ENCODE data around the gene SP1. TPM values are rescaled to one million over a fixed set of nuclear protein-coding genes. Genes with fewer than 3 reads are reported as not detected.
"Not testable (repeated sequence)": the region's sequence is repeated elsewhere in the genome, so short reads cannot be mapped to it uniquely, and the experiment has no call there.

Gene SP1
- total and polyA plus RNA-seq, 2 experiments from 2014 or later: 3.6 to 30.3 TPM

DNA sequence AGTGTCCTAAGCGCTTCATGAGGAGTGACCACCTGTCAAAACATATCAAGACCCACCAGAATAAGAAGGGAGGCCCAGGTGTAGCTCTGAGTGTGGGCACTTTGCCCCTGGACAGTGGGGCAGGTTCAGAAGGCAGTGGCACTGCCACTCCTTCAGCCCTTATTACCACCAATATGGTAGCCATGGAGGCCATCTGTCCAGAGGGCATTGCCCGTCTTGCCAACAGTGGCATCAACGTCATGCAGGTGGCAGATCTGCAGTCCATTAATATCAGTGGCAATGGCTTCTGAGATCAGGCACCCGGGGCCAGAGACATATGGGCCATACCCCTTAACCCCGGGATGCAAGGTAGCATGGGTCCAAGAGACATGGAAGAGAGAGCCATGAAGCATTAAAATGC lies 31.0 kb downstream of the SP1 start:
- TF ChIP-seq EZH2phosphoT487 (IDR thresholded peaks at IDR 0.05; ENCODE audit: insufficient read depth, low read depth) (no peak), EZH2 (IDR thresholded peaks at IDR 0.05; ENCODE audit: insufficient read depth, poor library complexity, severe bottlenecking) (no peak)
- Histone ChIP-seq H2AFZ (no peak overlapping the region), H3K27me3 (replicated peaks; ENCODE audit: insufficient read depth) (no peaks in the 10 kb centered on the region), H3K36me3 (ENCODE audit: low read depth) (peaks cover 20% of the 10 kb centered on the region; the same call in 1 of the 2 replicates), H3K79me2 (ENCODE audit: insufficient read depth) (peaks cover 11% of the 10 kb centered on the region), H4K20me1 (ENCODE audit: insufficient read depth) (no peaks in the 10 kb centered on the region), H3K4me2 (ENCODE audit: unreplicated experiment) (no peak overlapping the region), H3F3A (ENCODE audit: insufficient read depth) (peaks cover 8% of the 10 kb centered on the region; the same call in 1 of the 2 replicates), H3K27ac (no peak overlapping the region), H3K9me3 (ENCODE audit: low read depth) (no peaks in the 10 kb centered on the region), H3K9ac (no peak overlapping the region), H3K4me1 (ENCODE audit: insufficient read depth) (peaks cover 13% of the 10 kb centered on the region), H3K9me2 (ENCODE audit: insufficient read depth) (no peaks in the 10 kb centered on the region), H3K4me3 (no peak overlapping the region)
- no peak for DNase-seq
- WGBS, 2 experiments (ENCODE audit: low coverage in 1 of 2, low lambda C conversion rate in 2 of 2, missing lambda C conversion rate in 2 of 2): 97 to 100% methylated on average over 5 of the region's 5 CpGs
- in situ Hi-C loops (cut with MboI): no loop called here

- DNase-seq: no peak
- Histone ChIP-seq H3K27ac (peak overlapping the region; percentile 6; the same call in 1 of the 2 replicates), H3K4me2 (ENCODE audit: unreplicated experiment) (no peak overlapping the region), H3K79me2 (ENCODE audit: insufficient read depth) (no peaks in the 10 kb centered on the region), H3K36me3 (ENCODE audit: low read depth) (peaks cover 12% of the 10 kb centered on the region; the same call in 1 of the 2 replicates), H3F3A (ENCODE audit: insufficient read depth) (peaks cover 14% of the 10 kb centered on the region; the same call in 1 of the 2 replicates), H3K4me1 (ENCODE audit: insufficient read depth) (peaks cover 13% of the 10 kb centered on the region), H3K27me3 (replicated peaks; ENCODE audit: insufficient read depth) (no peaks in the 10 kb centered on the region), H3K4me3 (no peak overlapping the region), H4K20me1 (ENCODE audit: insufficient read depth) (no peaks in the 10 kb centered on the region), H2AFZ (no peak overlapping the region), H3K9me3 (ENCODE audit: low read depth) (no peaks in the 10 kb centered on the region), H3K9ac (no peak overlapping the region), H3K9me2 (ENCODE audit: insufficient read depth) (no peaks in the 10 kb centered on the region)
- TF ChIP-seq EZH2phosphoT487 (IDR thresholded peaks at IDR 0.05; ENCODE audit: insufficient read depth, low read depth) (no peak), EZH2 (IDR thresholded peaks at IDR 0.05; ENCODE audit: insufficient read depth, poor library complexity, severe bottlenecking) (no peak)
- in situ Hi-C loops (cut with MboI): no loop called here
- 59 to 63% methylated on average over 3 of the region's 3 CpGs for WGBS, 2 experiments (ENCODE audit: low coverage in 1 of 2, low lambda C conversion rate in 2 of 2, missing lambda C conversion rate in 2 of 2)
These were observed 33.7 kb downstream of the SP1 start for GRCh38 chr12:53413485-53414204.

DNA sequence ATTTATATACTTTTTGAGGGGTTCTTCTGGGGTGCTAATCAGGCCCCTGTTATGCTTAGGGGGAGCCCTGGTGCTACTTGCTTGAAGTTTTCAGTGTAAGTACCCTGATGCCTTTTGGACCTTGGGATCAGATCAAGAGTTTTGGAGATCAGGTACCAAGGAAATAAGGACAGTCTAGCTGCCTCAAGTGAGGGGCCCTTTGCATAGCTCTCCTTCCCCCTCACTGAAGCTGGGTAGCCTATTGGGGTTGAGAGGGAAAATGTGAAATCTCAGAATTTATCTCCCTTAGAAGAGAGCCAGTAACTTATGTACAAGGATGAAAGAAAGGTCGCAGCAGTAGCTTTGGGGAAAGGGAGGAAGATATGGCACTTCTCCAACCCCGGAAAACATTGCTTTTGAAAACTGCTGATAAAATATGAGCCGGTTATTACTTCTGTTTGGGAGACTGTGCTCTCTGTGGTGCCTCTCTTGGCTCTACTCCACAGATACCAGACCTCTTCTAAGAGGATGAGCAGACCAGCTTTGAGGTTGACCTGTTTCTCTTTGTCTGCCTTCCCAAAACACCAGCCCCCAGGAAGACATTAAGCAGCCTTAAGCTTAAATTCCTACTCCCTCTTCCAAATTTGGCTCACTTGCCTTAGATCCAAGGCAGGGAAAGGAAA lies 34.9 kb downstream of the SP1 start:
- no peaks in the 10 kb centered on the region for H4K20me1 ChIP-seq (ENCODE audit: insufficient read depth)
- peaks cover 4% of the 10 kb centered on the region; the same call in 1 of the 2 replicates for H3K36me3 ChIP-seq (ENCODE audit: low read depth)
- no peak overlapping the region for H3K4me3 ChIP-seq
- no peak overlapping the region for H2AFZ ChIP-seq
- no peaks in the 10 kb centered on the region for H3K9me3 ChIP-seq (ENCODE audit: low read depth)
- peaks cover 13% of the 10 kb centered on the region for H3K4me1 ChIP-seq (ENCODE audit: insufficient read depth)
- no peak overlapping the region for H3K27ac ChIP-seq
- H3F3A ChIP-seq (ENCODE audit: insufficient read depth): peaks cover 14% of the 10 kb centered on the region; the same call in 1 of the 2 replicates
- DNase-seq: no peak
- in situ Hi-C loops (cut with MboI): no loop called here
- no peak overlapping the region for H3K9ac ChIP-seq
- no peak overlapping the region for H3K4me2 ChIP-seq (ENCODE audit: unreplicated experiment)
- TF ChIP-seq EZH2 (IDR thresholded peaks at IDR 0.05; ENCODE audit: insufficient read depth, poor library complexity, severe bottlenecking) (no peak), EZH2phosphoT487 (IDR thresholded peaks at IDR 0.05; ENCODE audit: insufficient read depth, low read depth) (no peak)
- H3K79me2 ChIP-seq (ENCODE audit: insufficient read depth): no peaks in the 10 kb centered on the region
- no peaks in the 10 kb centered on the region for H3K27me3 ChIP-seq (replicated peaks; ENCODE audit: insufficient read depth)
- H3K9me2 ChIP-seq (ENCODE audit: insufficient read depth): no peaks in the 10 kb centered on the region
- 18 to 31% methylated on average over 3 of the region's 3 CpGs for WGBS, 2 experiments (ENCODE audit: low coverage in 1 of 2, low lambda C conversion rate in 2 of 2, missing lambda C conversion rate in 2 of 2)

GRCh38 chr12:53415752-53416389 lies 35.9 kb downstream of the SP1 start:
- 72 to 83% methylated on average over 2 of the region's 2 CpGs for WGBS, 2 experiments (ENCODE audit: low coverage in 1 of 2, low lambda C conversion rate in 2 of 2, missing lambda C conversion rate in 2 of 2)

GRCh38 chr12:53417291-53417816 lies 37.4 kb downstream of the SP1 start:
- 83 to 87% methylated on average over 9 of the region's 9 CpGs for whole genome bisulfite sequencing, 2 experiments (ENCODE audit: low coverage in 1 of 2, low lambda C conversion rate in 2 of 2, missing lambda C conversion rate in 2 of 2)
- H3K4me2 ChIP-seq (ENCODE audit: unreplicated experiment); H3K27me3 ChIP-seq (replicated peaks; ENCODE audit: insufficient read depth); H3K27ac ChIP-seq; H3F3A ChIP-seq (ENCODE audit: insufficient read depth); H3K36me3 ChIP-seq (ENCODE audit: low read depth); H3K9ac ChIP-seq; H3K4me3 ChIP-seq; H3K79me2 ChIP-seq (ENCODE audit: insufficient read depth); H4K20me1 ChIP-seq (ENCODE audit: insufficient read depth); H2AFZ ChIP-seq; H3K9me2 ChIP-seq (ENCODE audit: insufficient read depth); in situ Hi-C loops (cut with MboI); H3K9me3 ChIP-seq (ENCODE audit: low read depth); DNase-seq: not testable (repeated sequence)
- H3K4me1 ChIP-seq (ENCODE audit: insufficient read depth): peaks cover 19% of the 10 kb centered on the region

More at GRCh38 chr12:53415752-53416389, 35.9 kb downstream of the SP1 start:
- H3K4me2 ChIP-seq (ENCODE audit: unreplicated experiment); H4K20me1 ChIP-seq (ENCODE audit: insufficient read depth); H3K27ac ChIP-seq; H3K27me3 ChIP-seq (replicated peaks; ENCODE audit: insufficient read depth); H3K79me2 ChIP-seq (ENCODE audit: insufficient read depth); H2AFZ ChIP-seq; in situ Hi-C loops (cut with MboI); H3K9me2 ChIP-seq (ENCODE audit: insufficient read depth); H3K36me3 ChIP-seq (ENCODE audit: low read depth); H3K4me3 ChIP-seq; H3K9me3 ChIP-seq (ENCODE audit: low read depth); H3K9ac ChIP-seq; DNase-seq: not testable (repeated sequence)
- Histone ChIP-seq H3K4me1 (ENCODE audit: insufficient read depth) (peaks cover 13% of the 10 kb centered on the region), H3F3A (ENCODE audit: insufficient read depth) (peaks cover 14% of the 10 kb centered on the region; the same call in 1 of the 2 replicates)
